ENCODE results near the gene AGPAT3. TPM values are rescaled to one million over a fixed set of nuclear protein-coding genes. Genes with fewer than 3 reads are reported as not detected.

Gene AGPAT3
- total RNA-seq, 1 experiment from 2014 or later = 13.0 TPM

DNA sequence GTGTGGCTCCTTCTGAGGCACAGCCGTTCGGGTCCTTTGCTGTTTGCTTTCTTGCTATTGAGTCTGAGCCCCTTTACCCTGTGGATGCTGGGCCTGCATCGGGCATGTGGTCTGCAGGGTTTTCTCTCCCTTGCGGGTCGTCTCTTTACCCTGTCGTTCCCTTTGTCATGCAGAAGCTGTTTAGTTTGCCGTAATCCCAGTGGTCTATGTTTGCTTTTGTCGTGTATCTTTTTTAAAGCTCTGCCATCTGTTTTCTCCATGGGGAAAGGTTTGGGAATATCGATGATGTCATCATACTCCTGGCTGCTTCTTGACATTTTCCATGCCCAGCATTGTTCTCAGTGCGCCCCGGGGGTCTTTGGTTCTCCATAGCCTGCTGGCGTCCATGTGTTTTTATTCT, 68.2 kb downstream of the AGPAT3 start:
- no peak overlapping the region for H2BK12ac ChIP-seq (ENCODE audit: insufficient read length, low read depth, low read length)
- H3K23me2 ChIP-seq (ENCODE audit: insufficient read length, low read depth, low read length, poor library complexity, severe bottlenecking) = no peaks in the 10 kb centered on the region
- no peak overlapping the region for H3K18ac ChIP-seq (ENCODE audit: insufficient read length, low read depth, low read length)
- H3K79me2 ChIP-seq (ENCODE audit: insufficient read depth, low read length) = no peaks in the 10 kb centered on the region
- H2BK20ac ChIP-seq (ENCODE audit: low read depth, low read length, poor library complexity, severe bottlenecking) = no peak overlapping the region
- Mint-ChIP-seq H3K4me3 (no peak overlapping the region), H3K36me3 (ENCODE audit: insufficient read depth in 1 of 3, low read depth in 3 of 3) (no peaks in the 10 kb centered on the region; a peak in 1 of 7 replicates), H3K27me3 (ENCODE audit: low read depth) (no peaks in the 10 kb centered on the region), H3K9me3 (no peaks in the 10 kb centered on the region), H3K4me1 (peaks cover 8 to 12% of the 10 kb centered on the region in 2 experiments), H3K27ac (peak overlapping the region in 2 of 3 experiments; percentile 8 to 53; a peak in 2 of 7 replicates)
- no peak overlapping the region for H4K5ac ChIP-seq (ENCODE audit: insufficient read length, low read depth, low read length)
- no peak overlapping the region for H2BK15ac ChIP-seq (ENCODE audit: low read depth, low read length)
- no CpG with 5 or more reads among the region's 12 CpGs for WGBS (ENCODE audit: extremely low coverage, insufficient read length, low lambda C conversion rate)
- no peaks in the 10 kb centered on the region for H3K79me1 ChIP-seq (ENCODE audit: insufficient read depth, low read depth, low read length, poor library complexity, severe bottlenecking)
- H3K4me2 ChIP-seq (ENCODE audit: insufficient read depth, insufficient read length, low read length) = no peak overlapping the region
- no peak overlapping the region for H2AFZ ChIP-seq (ENCODE audit: low read length)
- no peak for DNase-seq
- no peaks in the 10 kb centered on the region for H3K4me1 ChIP-seq (ENCODE audit: insufficient read depth, low read length)
- H3K14ac ChIP-seq (ENCODE audit: insufficient read depth, low read length) = no peak overlapping the region
- H3K4ac ChIP-seq (ENCODE audit: low read depth, low read length) = no peak overlapping the region
- no peak overlapping the region for H3K56ac ChIP-seq (ENCODE audit: insufficient read length, low read depth, low read length)
- H3K9me3 ChIP-seq (ENCODE audit: control insufficient read depth, low read depth, low read length) = no peaks in the 10 kb centered on the region
- no peaks in the 10 kb centered on the region for H3K27me3 ChIP-seq (ENCODE audit: insufficient read depth, low read length)
- H4K20me1 ChIP-seq (ENCODE audit: control insufficient read depth, insufficient read depth, insufficient read length) = no peaks in the 10 kb centered on the region
- no peak overlapping the region for H2BK120ac ChIP-seq (ENCODE audit: low read depth, low read length, poor library complexity, severe bottlenecking)
- H2AK5ac ChIP-seq (ENCODE audit: insufficient read length, low read length) = no peak overlapping the region
- H3K27ac ChIP-seq (ENCODE audit: insufficient read length, low read depth, low read length) = no peak overlapping the region
- no peak overlapping the region for H4K8ac ChIP-seq (replicated peaks; ENCODE audit: insufficient read length, low read depth, low read length)
- TF ChIP-seq, protein P1, sequence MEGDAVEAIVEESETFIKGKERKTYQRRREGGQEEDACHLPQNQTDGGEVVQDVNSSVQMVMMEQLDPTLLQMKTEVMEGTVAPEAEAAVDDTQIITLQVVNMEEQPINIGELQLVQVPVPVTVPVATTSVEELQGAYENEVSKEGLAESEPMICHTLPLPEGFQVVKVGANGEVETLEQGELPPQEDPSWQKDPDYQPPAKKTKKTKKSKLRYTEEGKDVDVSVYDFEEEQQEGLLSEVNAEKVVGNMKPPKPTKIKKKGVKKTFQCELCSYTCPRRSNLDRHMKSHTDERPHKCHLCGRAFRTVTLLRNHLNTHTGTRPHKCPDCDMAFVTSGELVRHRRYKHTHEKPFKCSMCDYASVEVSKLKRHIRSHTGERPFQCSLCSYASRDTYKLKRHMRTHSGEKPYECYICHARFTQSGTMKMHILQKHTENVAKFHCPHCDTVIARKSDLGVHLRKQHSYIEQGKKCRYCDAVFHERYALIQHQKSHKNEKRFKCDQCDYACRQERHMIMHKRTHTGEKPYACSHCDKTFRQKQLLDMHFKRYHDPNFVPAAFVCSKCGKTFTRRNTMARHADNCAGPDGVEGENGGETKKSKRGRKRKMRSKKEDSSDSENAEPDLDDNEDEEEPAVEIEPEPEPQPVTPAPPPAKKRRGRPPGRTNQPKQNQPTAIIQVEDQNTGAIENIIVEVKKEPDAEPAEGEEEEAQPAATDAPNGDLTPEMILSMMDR (conservative IDR thresholded peaks at IDR 0.05) = no peak
- H3T11ph ChIP-seq (ENCODE audit: low read length) = no peak overlapping the region
- no peak overlapping the region for H3K23ac ChIP-seq (ENCODE audit: insufficient read length, low read depth, low read length)
- H3K9ac ChIP-seq (ENCODE audit: extremely low read depth, insufficient read length, low read length) = no peak overlapping the region
- no peak overlapping the region for H2BK5ac ChIP-seq (ENCODE audit: insufficient read length, low read length)
- H4K91ac ChIP-seq (ENCODE audit: insufficient read length, low read depth, low read length) = no peak overlapping the region
